OCI-LY1 (cell line): Measurements from ENCODE around the gene CACFD1.

ENCODE experiments used
- CTCF ChIP-seq: fragments of 200-600 bp; sonication (generic), shearing (Covaris generic); IDR thresholded peaks from 2 replicates; pipeline ENCODE4 v1.5.1; 2017; ENCODE audit warnings: mild to moderate bottlenecking, antibody characterized with exemption, low read length, moderate library complexity, mixed read lengths
- EZH2 ChIP-seq: fragments of 200-600 bp; sonication (generic), shearing (Covaris generic); IDR thresholded peaks from 2 replicates; pipeline ENCODE4 v1.8.0; 2017; ENCODE audit warnings: borderline replicate concordance, mixed run types, mild to moderate bottlenecking, antibody characterized with exemption, low read length, moderate library complexity, mixed read lengths

GRCh38 chr9:133476941-133477340, 17.2 kb downstream of the CACFD1 start:
- no peak for TF ChIP-seq CTCF
- no peak for TF ChIP-seq EZH2
